Astrocyte (in vitro differentiated cells and primary cell): ENCODE measurements around the gene EDARADD.

ENCODE experiments used
- EZH2 ChIP-seq: IDR thresholded peaks from 2 replicates; pipeline ENCODE4 v1.6.1; 2012; ENCODE audit warnings: mild to moderate bottlenecking, low read length, inconsistent platforms; ENCODE audit not compliant: insufficient read depth
- TF ChIP-seq, protein P1 (sequence below): IDR thresholded peaks from 2 replicates; pipeline ENCODE4 v1.5.1; 2011; ENCODE audit warnings: low read depth, mild to moderate bottlenecking, inconsistent platforms, low read length, moderate library complexity; ENCODE audit not compliant: insufficient read depth

DNA sequence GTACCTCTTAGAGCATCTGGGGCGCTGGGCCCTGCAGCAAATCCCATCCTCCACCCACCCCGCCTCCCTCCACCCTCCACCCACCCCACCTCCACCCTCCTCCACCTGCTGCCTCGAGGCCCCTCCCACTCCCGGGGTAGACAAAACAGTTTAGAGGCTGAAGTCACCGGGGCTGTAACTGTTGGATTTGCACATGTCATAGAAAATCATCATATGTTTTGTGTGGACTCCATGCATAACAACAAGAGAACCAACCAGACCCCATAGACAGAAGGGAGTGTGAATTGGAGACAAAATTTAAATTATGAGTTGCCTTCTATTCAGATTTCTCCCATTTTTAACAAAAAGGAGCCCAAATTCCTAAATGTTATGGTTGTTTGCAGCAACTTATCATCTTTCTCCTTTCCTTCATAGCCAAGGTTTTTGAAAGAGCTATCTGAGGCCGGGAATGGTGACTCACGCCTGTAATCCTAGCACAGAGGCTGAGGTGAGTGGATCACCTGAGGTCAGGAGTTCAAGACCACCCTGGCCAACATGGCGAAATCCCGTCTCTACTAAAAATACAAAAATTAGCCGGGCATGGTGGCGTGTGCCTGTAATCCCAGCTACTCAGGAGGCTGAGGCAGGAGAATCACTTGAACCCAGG lies 101.5 kb downstream of the EDARADD start:
- TF ChIP-seq, protein P1, sequence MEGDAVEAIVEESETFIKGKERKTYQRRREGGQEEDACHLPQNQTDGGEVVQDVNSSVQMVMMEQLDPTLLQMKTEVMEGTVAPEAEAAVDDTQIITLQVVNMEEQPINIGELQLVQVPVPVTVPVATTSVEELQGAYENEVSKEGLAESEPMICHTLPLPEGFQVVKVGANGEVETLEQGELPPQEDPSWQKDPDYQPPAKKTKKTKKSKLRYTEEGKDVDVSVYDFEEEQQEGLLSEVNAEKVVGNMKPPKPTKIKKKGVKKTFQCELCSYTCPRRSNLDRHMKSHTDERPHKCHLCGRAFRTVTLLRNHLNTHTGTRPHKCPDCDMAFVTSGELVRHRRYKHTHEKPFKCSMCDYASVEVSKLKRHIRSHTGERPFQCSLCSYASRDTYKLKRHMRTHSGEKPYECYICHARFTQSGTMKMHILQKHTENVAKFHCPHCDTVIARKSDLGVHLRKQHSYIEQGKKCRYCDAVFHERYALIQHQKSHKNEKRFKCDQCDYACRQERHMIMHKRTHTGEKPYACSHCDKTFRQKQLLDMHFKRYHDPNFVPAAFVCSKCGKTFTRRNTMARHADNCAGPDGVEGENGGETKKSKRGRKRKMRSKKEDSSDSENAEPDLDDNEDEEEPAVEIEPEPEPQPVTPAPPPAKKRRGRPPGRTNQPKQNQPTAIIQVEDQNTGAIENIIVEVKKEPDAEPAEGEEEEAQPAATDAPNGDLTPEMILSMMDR = no peak
- TF ChIP-seq EZH2 = no peak
